ES-I3 (cell line): ENCODE measurements around the gene SRSF8.

Experiments
- H3K36me3 ChIP-seq: 2 replicates; pipeline ENCODE4 v1.6.1; 2013; ENCODE audit warnings: mild to moderate bottlenecking, low read length, control low read depth, moderate library complexity; ENCODE audit not compliant: insufficient read depth
- H3K4me1 ChIP-seq: 2 replicates; pipeline ENCODE4 v1.6.1; 2013; ENCODE audit warnings: mild to moderate bottlenecking, control low read depth, low read length; ENCODE audit not compliant: insufficient read depth
- H3K9ac ChIP-seq: 2 replicates; pipeline ENCODE4 v1.6.1; 2013; ENCODE audit warnings: low read depth, mild to moderate bottlenecking, low read length, moderate library complexity
- H3K9me3 ChIP-seq: 2 replicates; pipeline ENCODE4 v1.6.1; 2013; ENCODE audit warnings: mild to moderate bottlenecking, low read length, moderate library complexity; ENCODE audit not compliant: control insufficient read depth, insufficient read depth

Gene SRSF8

GRCh38 chr11:95081412-95081811, 14.7 kb downstream of the SRSF8 start:
- H3K9me3 ChIP-seq = no peaks in the 10 kb centered on the region
- H3K4me1 ChIP-seq = peaks cover 10% of the 10 kb centered on the region
- H3K36me3 ChIP-seq = no peaks in the 10 kb centered on the region
- 0 out of 2 replicates have a peak overlapping the region, but pooled peaks have one; percentile 6 for H3K9ac ChIP-seq

GRCh38 chr11:95082576-95083001, 15.9 kb downstream of the SRSF8 start:
- Histone ChIP-seq H3K9ac (no peak overlapping the region), H3K9me3 (no peaks in the 10 kb centered on the region), H3K36me3 (no peaks in the 10 kb centered on the region), H3K4me1 (peaks cover 10% of the 10 kb centered on the region)

- Histone ChIP-seq H3K36me3 (no peaks in the 10 kb centered on the region), H3K9ac (no peak overlapping the region), H3K9me3 (no peaks in the 10 kb centered on the region), H3K4me1 (peaks cover 10% of the 10 kb centered on the region)
These were observed 17.8 kb downstream of the SRSF8 start for GRCh38 chr11:95084509-95084908.

- H3K4me1 ChIP-seq = peaks cover 10% of the 10 kb centered on the region
- H3K9ac ChIP-seq = no peak overlapping the region
- H3K9me3 ChIP-seq = no peaks in the 10 kb centered on the region
- H3K36me3 ChIP-seq = no peaks in the 10 kb centered on the region
These were observed 18.5 kb downstream of the SRSF8 start for GRCh38 chr11:95085117-95085816.

GRCh38 chr11:95086151-95086550, 19.4 kb downstream of the SRSF8 start:
- H3K36me3 ChIP-seq = no peaks in the 10 kb centered on the region
- no peaks in the 10 kb centered on the region for H3K9me3 ChIP-seq
- H3K9ac ChIP-seq = no peak overlapping the region
- H3K4me1 ChIP-seq = peaks cover 7% of the 10 kb centered on the region

GRCh38 chr11:95086836-95087570, 20.3 kb downstream of the SRSF8 start:
- no peaks in the 10 kb centered on the region for H3K9me3 ChIP-seq
- no peaks in the 10 kb centered on the region for H3K36me3 ChIP-seq
- H3K9ac ChIP-seq = no peak overlapping the region
- H3K4me1 ChIP-seq = no peaks in the 10 kb centered on the region; the same call in 1 of the 2 replicates

- peaks cover 8% of the 10 kb centered on the region; the same call in 1 of the 2 replicates for H3K4me1 ChIP-seq
- no peaks in the 10 kb centered on the region for H3K36me3 ChIP-seq
- no peaks in the 10 kb centered on the region for H3K9me3 ChIP-seq
- peak overlapping the region; percentile 78; the same call in 1 of the 2 replicates for H3K9ac ChIP-seq
These were observed 22.4 kb downstream of the SRSF8 start for GRCh38 chr11:95088946-95089619.

GRCh38 chr11:95089620-95090542, 23.2 kb downstream of the SRSF8 start, which contains the start of gene ENDOD1:
ENDOD1 (plus strand) TSS chr11:95089846; CDS start chr11:95089928, 82 bp downstream.
- Histone ChIP-seq H3K9me3 (no peaks in the 10 kb centered on the region), H3K4me1 (peaks cover 8% of the 10 kb centered on the region; the same call in 1 of the 2 replicates), H3K36me3 (no peaks in the 10 kb centered on the region), H3K9ac (peak within 1 kb of the TSS; percentile 78)

- no peaks in the 10 kb centered on the region for H3K36me3 ChIP-seq
- no peaks in the 10 kb centered on the region for H3K9me3 ChIP-seq
- H3K4me1 ChIP-seq = peaks cover 8% of the 10 kb centered on the region; the same call in 1 of the 2 replicates
- H3K9ac ChIP-seq = no peak overlapping the region
These were observed 25.0 kb downstream of the SRSF8 start for GRCh38 chr11:95091663-95092180.

- Histone ChIP-seq H3K4me1 (peaks cover 8% of the 10 kb centered on the region; the same call in 1 of the 2 replicates), H3K9ac (no peak overlapping the region), H3K36me3 (no peaks in the 10 kb centered on the region), H3K9me3 (no peaks in the 10 kb centered on the region)
These were observed 26.0 kb downstream of the SRSF8 start for GRCh38 chr11:95092549-95093324.

- Histone ChIP-seq H3K9ac (no peak overlapping the region), H3K36me3 (no peaks in the 10 kb centered on the region), H3K4me1 (peaks cover 8% of the 10 kb centered on the region; the same call in 1 of the 2 replicates), H3K9me3 (no peaks in the 10 kb centered on the region)
These were observed 26.8 kb downstream of the SRSF8 start for GRCh38 chr11:95093548-95093947.

- Histone ChIP-seq H3K36me3 (no peaks in the 10 kb centered on the region), H3K9me3 (no peaks in the 10 kb centered on the region), H3K9ac (no peak overlapping the region), H3K4me1 (peaks cover 8% of the 10 kb centered on the region; the same call in 1 of the 2 replicates)
These were observed 29.3 kb downstream of the SRSF8 start for GRCh38 chr11:95095858-95096587.
